GM04503 (cell line): ENCODE data around the gene NCS1.

Experiments used
- DNase-seq: peaks from one replicate; pipeline ENCODE4 v3.0.0-alpha.2; 2012; ENCODE audit warnings: low read depth

NCS1 gene

DNA sequence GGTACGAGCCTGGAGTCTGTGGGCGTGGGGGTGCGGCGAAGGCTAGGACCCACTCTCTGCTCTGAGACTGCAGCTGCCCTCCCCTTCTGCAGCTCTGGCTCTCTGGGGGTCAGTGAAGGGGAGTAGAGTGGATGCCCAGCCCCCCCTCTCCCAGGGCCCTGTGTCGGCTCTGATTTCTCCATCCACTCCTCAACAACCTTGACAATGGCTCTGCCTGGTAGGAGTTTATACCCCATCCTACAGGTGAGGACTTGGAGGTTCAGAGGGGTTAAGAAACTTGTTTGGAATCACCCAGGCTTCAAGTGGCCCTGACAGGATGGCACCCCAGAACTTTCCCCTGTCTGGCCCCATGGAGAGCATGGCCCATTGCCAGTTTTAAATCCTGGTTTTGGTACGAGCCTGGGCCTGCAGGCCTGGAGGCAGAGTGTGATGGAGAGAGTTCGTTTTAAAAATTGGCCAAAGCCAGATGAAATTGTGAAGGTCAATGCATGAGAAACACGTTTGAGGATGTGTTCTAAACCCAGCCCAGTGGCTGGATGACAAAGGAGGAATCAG is 22.3 kb downstream of the NCS1 start:
- no peak for DNase-seq

- no peak for DNase-seq
Observed at GRCh38 chr9:130195638-130196037, 23.4 kb downstream of the NCS1 start.

DNA sequence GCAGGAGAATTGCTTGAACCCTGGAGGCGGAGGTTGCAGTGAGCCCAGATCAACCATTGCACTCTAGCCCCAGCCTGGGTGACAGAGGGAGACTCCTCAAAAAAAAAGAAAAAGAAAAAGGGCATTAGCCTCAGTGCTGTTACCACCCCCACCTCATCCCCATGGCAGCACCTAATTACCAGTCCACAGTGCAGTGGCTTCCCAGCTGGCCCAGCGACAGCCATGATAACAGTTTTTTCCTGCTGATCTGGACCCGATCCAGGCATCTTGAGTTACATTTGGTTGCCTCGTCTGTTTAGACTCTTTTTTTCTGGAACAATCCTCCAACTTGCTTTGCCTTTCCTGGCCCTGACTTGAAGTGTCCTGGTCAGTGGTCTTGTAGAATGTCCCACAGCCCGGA is 24.4 kb downstream of the NCS1 start:
- no peak for DNase-seq

- no peak for DNase-seq
Observed at GRCh38 chr9:130197386-130197785, 25.2 kb downstream of the NCS1 start.

GRCh38 chr9:130197888-130198287 is 25.7 kb downstream of the NCS1 start:
- DNase-seq: no peak

- DNase-seq: no peak
Observed at GRCh38 chr9:130198501-130199179, 26.4 kb downstream of the NCS1 start.

- no peak for DNase-seq
Observed at GRCh38 chr9:130199605-130200004, 27.4 kb downstream of the NCS1 start.

GRCh38 chr9:130200038-130200849 is 28.0 kb downstream of the NCS1 start:
- no peak for DNase-seq

GRCh38 chr9:130201399-130201873 is 29.2 kb downstream of the NCS1 start:
- no peak for DNase-seq

DNA sequence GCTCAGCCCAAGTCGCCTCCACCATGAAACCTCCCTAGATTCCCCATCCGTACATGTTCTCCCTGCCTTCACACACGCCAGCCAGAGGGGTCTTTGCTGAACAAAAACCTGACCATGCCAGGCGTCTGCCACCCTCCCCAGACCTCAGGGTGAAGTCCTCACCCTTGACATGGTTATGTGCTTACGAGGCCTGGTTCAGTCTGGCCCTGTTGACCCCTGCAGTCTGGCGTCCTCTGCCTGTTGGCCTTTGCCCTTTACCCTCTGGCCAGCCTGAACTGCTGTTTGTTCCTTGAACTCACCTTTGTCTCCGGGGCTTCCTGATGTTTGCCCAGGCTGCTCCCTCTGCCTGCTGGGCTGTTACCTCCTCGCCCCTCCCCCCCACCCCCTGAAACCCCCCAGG is 29.8 kb downstream of the NCS1 start:
- no peak for DNase-seq

DNA sequence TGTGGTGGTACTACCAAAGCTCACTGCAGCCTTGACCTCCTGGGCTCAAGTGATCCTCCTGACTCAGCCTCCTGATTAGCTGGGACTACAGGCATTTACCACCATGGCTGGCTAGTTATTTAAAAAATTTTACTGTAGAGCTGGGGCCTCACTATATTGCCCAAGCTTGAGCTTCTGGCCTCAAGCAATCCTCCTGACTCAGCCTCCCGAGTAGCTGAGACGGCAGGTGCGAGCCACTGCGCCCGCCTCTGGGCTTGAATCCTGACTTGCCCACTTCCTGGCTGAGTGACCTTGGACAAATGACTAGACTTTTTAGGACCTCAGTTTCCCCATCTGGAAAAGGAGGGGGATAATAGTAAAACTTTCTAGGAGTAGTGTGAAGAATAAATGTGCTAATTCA is 32.1 kb downstream of the NCS1 start:
- no peak for DNase-seq

GRCh38 chr9:130204959-130205358 is 32.8 kb downstream of the NCS1 start:
- DNase-seq: no peak

DNA sequence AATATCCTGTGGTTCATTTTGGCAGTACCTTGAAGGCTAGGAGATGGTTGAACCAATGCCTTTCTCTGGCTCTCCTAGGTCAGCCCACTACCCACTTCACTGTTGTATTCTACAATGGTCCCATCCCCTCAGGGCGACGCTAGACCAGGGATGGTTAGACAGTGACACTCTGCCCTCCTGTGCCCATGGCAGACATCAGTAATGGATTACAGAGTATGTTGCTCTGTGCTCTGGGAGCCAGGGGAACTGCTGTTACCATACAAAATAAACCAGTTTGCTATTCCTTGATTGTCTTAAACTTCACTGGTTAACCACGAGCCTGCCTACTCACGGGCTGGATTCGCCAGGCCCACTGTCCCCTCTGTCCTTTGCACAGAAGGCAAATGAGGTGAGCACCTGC is 33.7 kb downstream of the NCS1 start:
- no peak for DNase-seq

DNA sequence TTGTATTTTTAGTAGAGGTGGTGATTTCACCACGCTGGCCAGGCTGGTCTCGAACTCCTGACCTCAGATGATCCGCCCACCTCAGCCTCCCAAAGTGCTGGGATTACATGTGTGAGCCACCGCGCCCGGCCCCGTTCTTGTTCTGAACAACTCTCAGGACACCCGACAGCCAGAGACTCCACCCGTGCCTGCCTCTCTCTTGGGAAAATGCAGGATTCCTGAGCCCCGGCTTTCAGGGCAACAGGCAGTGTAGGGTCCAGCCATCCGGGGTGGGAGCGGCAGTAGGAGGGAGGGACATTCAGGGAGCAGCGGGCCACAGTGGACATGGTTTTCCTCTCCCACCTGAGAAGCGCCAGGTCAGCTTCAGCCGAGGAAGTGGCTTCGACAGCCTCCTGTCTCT is 34.4 kb downstream of the NCS1 start:
- no peak for DNase-seq

GRCh38 chr9:130207241-130207992 is 35.2 kb downstream of the NCS1 start:
- no peak for DNase-seq

DNA sequence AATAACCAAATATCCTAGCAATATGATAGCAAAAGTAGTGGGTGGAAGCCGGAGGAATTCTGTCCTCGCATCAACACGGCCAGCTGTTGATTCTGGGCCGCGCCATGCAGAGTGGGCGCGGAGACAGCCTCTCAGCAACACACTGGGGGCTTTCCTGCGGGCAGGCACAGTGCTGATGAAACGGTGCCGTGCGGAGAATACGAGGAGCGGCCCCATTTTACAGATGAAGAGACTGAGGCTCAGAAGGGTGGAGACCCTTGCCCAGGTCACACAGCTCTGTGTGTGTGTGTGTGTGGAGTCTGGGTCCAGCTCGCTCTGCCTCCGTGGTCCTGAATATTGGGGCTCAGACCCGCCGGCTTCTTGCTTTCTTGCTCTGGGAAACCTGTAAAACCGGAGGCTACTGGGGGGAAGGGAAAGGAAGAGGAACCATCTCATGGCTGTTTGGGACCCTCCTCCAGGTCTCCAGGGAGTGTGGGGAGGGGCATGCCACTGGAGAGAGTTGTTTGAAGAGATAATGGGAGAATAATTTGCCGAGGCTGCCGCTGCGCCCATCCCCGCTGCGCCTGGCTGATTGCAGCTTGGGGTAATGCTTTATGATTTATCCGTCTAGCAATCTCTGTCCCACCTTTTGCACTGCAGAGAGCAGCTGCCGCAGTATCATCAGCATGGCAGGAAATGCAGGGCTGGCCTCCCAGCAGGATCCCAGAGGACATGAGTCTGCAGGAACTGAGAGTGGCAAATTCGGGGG is 36.6 kb downstream of the NCS1 start:
- DNase-seq: no peak

DNA sequence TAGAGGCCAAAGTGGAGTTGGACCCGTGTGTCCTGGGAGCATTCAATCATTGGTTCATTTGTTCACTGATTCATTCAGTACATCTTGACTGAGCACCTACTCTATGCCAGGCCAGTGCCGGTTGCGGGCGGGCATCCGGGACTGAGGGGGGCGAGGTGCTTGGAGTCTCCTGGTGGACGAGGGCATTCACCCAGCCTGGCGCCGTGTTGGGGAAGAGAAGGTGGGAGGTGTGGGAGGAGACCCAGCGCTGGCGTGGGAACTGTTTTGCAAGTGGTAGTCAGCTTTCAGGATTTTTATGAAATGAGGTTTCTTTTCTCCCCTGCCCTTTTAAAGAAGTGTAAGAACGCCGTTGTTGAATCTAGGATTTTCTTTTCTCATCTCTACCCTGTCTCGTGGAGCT is 37.2 kb downstream of the NCS1 start:
- DNase-seq: no peak

DNA sequence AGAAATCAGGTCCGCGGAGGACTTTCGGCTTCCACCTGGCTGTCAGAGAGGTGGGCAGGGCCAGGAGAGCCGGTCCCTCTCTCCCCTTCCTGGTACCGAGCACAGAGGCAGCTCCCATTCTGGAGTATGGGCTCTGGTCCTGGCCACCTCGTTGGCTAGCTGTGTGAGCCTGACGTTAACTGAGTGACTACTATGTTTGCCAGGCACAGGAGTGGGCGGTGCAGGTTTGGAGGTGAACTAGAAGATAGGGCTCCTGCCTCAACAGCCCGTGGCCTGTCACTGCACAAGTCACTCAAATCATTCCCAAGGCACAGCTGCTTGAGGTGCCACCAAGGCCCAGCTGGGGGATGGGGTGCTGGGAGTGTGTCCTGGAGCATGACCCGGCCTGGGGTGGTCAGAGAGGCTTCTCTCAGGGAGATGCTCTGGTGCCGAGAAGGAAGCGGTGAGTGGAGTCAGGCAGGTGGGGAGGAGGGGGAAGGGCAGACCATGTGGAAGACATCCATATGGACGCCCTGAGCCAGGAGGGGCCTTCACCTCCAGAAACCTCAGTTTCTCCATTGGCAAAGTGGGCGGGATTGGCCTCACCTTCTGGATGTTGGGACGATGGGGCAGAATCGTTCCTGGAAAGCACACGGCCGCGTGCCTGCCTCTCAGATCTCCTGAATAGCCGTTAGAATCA is 39.5 kb downstream of the NCS1 start:
- DNase-seq: no peak

DNA sequence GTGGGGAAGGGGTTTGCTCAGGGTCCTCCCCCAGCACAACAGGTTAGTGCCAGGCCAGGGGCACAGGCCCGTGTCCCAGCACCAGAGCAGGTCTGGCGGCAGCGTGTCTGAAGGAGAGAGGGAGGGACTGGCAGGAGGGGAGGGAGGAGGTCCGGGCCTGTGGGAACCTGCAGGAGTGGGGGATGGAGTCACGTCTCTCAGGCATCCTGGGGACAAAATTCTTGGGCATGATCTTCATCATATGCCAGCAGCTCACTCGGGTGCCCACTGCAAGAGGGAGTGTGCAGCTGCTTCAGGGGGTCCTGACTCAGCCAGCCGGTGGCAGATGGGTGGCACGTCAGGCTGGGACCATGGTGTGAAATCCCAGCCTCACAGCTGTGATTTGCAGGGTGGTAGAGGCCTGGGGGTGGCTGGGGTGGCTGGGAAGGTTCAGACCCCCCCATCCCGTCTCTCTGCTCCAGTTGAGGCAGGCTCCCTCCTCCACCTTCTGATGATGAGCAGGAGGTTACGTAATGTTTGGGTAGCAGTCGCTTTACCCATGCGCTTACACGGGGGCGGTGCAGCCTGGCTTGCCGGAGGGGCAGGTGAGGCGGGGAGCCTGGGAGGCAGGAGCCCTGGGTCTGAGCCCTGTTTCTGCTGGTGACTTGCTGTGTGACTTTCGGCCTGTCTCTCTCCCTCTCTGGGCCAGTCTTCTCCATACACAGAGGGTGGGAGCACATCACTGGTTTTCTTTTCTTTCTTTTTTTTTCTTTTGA is 40.5 kb downstream of the NCS1 start:
- DNase-seq: no peak
